Measurements from ENCODE around the gene IFITM2. TPM values are rescaled to one million over a fixed set of nuclear protein-coding genes. Genes with fewer than 3 reads are reported as not detected.
A peak's percentile ranks its signal among the peaks of the same experiment; 100 is the strongest.

IFITM2 gene
- total RNA-seq, 2 donors from 2014 or later: 31.0 to 90.3 TPM

GRCh38 chr11:289398-289711 lies 18.3 kb upstream of the IFITM2 start:
- peaks cover 66% of the 10 kb centered on the region for H3K4me1 ChIP-seq
- intact Hi-C loops (cut with DNase I): no loop called here
- no peaks in the 10 kb centered on the region for H3K9me3 ChIP-seq
- WGBS, 2 donors: 8% methylated on average over 12 of the region's 14 CpGs; no CpG with 5 or more reads in 1 of the 2 donors
- no peaks in the 10 kb centered on the region for H3K27me3 ChIP-seq
- H3K4me3 ChIP-seq: peak overlapping the region; percentile 8 to 36
- H3K27ac ChIP-seq: peak overlapping the region; percentile 34 to 96 (median 92)
- H3K36me3 ChIP-seq (replicated peaks in 1 of 2; ENCODE audit: insufficient read depth in 1 of 2, low read depth in 2 of 2): no peaks in the 10 kb centered on the region
- peak in 1 of 4 donors; percentile 23 for DNase-seq
- no peak for ATAC-seq
- TF ChIP-seq POLR2A (IDR thresholded peaks at IDR 0.05) (no peak), CTCF (IDR thresholded peaks at IDR 0.05) (no peak)

GRCh38 chr11:289712-290620 lies 17.6 kb upstream of the IFITM2 start:
- no peak for ATAC-seq
- 54 to 96% methylated on average over 13 to 41 of the region's 48 CpGs for WGBS, 2 donors
- Histone ChIP-seq H3K27me3 (no peaks in the 10 kb centered on the region), H3K4me3 (peak overlapping the region in 1 of 2 donors; percentile 8), H3K27ac (peak overlapping the region in 2 of 4 donors; percentile 34 to 93), H3K36me3 (replicated peaks in 1 of 2; ENCODE audit: insufficient read depth in 1 of 2, low read depth in 2 of 2) (peaks cover 0 to 3% of the 10 kb centered on the region in 2 donors), H3K4me1 (peaks cover 72% of the 10 kb centered on the region), H3K9me3 (no peaks in the 10 kb centered on the region)
- peak; percentile 12 to 39 (median 30) for DNase-seq
- intact Hi-C loops (cut with DNase I): no loop called here
- no peak for TF ChIP-seq CTCF (IDR thresholded peaks at IDR 0.05)
- TF ChIP-seq POLR2A (IDR thresholded peaks at IDR 0.05): no peak

- H3K4me3 ChIP-seq: no peak overlapping the region
- DNase-seq: peak; percentile 4 to 15 (median 9)
- intact Hi-C loops (cut with DNase I): no loop called here
- H3K27ac ChIP-seq: peak overlapping the region in 2 of 4 donors; percentile 22 to 93
- H3K36me3 ChIP-seq (replicated peaks in 1 of 2; ENCODE audit: insufficient read depth in 1 of 2, low read depth in 2 of 2): peaks cover 0 to 3% of the 10 kb centered on the region in 2 donors
- no peak for TF ChIP-seq POLR2A (IDR thresholded peaks at IDR 0.05)
- TF ChIP-seq CTCF (IDR thresholded peaks at IDR 0.05): no peak
- H3K9me3 ChIP-seq: no peaks in the 10 kb centered on the region
- WGBS, 2 donors: 67% methylated on average over 13 of the region's 13 CpGs; no CpG with 5 or more reads in 1 of the 2 donors
- no peaks in the 10 kb centered on the region for H3K27me3 ChIP-seq
- H3K4me1 ChIP-seq: peaks cover 80% of the 10 kb centered on the region
- no peak for ATAC-seq
Observed at GRCh38 chr11:290621-291231, 16.9 kb upstream of the IFITM2 start.

GRCh38 chr11:291281-292210 lies 16.1 kb upstream of the IFITM2 start:
- ATAC-seq: no peak
- no peaks in the 10 kb centered on the region for H3K9me3 ChIP-seq
- DNase-seq: peak in 3 of 4 donors; percentile 2 to 19 (median 3)
- no peaks in the 10 kb centered on the region for H3K27me3 ChIP-seq
- H3K27ac ChIP-seq: peak overlapping the region in 2 of 4 donors; percentile 21 to 25
- TF ChIP-seq CTCF (IDR thresholded peaks at IDR 0.05) (no peak), POLR2A (IDR thresholded peaks at IDR 0.05) (no peak)
- no peak overlapping the region for H3K4me3 ChIP-seq
- WGBS, 2 donors: 83 to 87% methylated on average over 31 to 37 of the region's 44 CpGs
- peaks cover 87% of the 10 kb centered on the region for H3K4me1 ChIP-seq
- H3K36me3 ChIP-seq (replicated peaks in 1 of 2; ENCODE audit: insufficient read depth in 1 of 2, low read depth in 2 of 2): peaks cover 0 to 3% of the 10 kb centered on the region in 2 donors
- intact Hi-C loops (cut with DNase I): no loop called here

Data from body of pancreas (tissue), 4 donors.